ENCODE results near the gene MAGI3. TPM values are rescaled to one million over a fixed set of nuclear protein-coding genes. Genes with fewer than 3 reads are reported as not detected.

MAGI3 gene
- total and polyA plus RNA-seq, 2 donors (not counting 1 experiment from before 2014, with no cell fraction given): 0.30 to 0.67 TPM

- no peaks in the 10 kb centered on the region for H3K27me3 Mint-ChIP-seq
- DNase-seq (no peak), ATAC-seq (ENCODE audit: low read depth) (no peak)
- no peak for TF ChIP-seq EZH2 (IDR thresholded peaks at IDR 0.05; ENCODE audit: borderline replicate concordance, insufficient read depth, low read depth, low read length, poor library complexity, severe bottlenecking)
- TF ChIP-seq CTCF (IDR thresholded peaks at IDR 0.05): no peak
- H3K4me2 ChIP-seq (replicated peaks; ENCODE audit: low read depth, low read length, poor library complexity, severe bottlenecking): no peak overlapping the region
- H3K4me1 ChIP-seq (ENCODE audit: control insufficient read depth in 2 of 2, insufficient read depth in 2 of 2, low read length in 2 of 2): no peaks in the 10 kb centered on the region
- no peaks in the 10 kb centered on the region for H3K27me3 ChIP-seq (replicated peaks in 1 of 4; ENCODE audit: control extremely low read depth in 1 of 4, control insufficient read depth in 3 of 4, insufficient read depth in 4 of 4, low read length in 3 of 4)
- no peaks in the 10 kb centered on the region for H3K79me2 ChIP-seq (ENCODE audit: control insufficient read depth, insufficient read depth, low read length)
- H4K20me1 ChIP-seq (ENCODE audit: control insufficient read depth, insufficient read depth, low read length, poor library complexity, severe bottlenecking): no peaks in the 10 kb centered on the region
- no peaks in the 10 kb centered on the region for H3K36me3 ChIP-seq (replicated peaks in 1 of 2; ENCODE audit: control extremely low read depth in 1 of 2, control insufficient read depth in 1 of 2, extremely low read depth in 1 of 2, insufficient read depth in 2 of 2, low read length in 1 of 2)
- H3K4me1 Mint-ChIP-seq: no peaks in the 10 kb centered on the region
- ChIA-PET POLR2A (no interaction called here), CTCF (no interaction called here)
- no peaks in the 10 kb centered on the region for H3K9me3 ChIP-seq (ENCODE audit: control extremely low read depth in 1 of 3, control insufficient read depth in 2 of 3, insufficient read depth in 1 of 3, low read length in 2 of 3)
- H3K27ac Mint-ChIP-seq: no peak overlapping the region
- H3K27ac ChIP-seq (ENCODE audit: low read length in 2 of 2): no peak overlapping the region
- no peak overlapping the region for H3K4me3 Mint-ChIP-seq
- intact Hi-C loops (cut with micrococcal nuclease): no loop called here
- no peak overlapping the region for H2AFZ ChIP-seq (ENCODE audit: insufficient read depth, low read depth, low read length, poor library complexity, severe bottlenecking)
- no peaks in the 10 kb centered on the region for H3K9me3 Mint-ChIP-seq (ENCODE audit: insufficient read depth)
- no peak overlapping the region for H3K4me3 ChIP-seq (ENCODE audit: control extremely low read depth in 1 of 5, extremely low read depth in 1 of 5, insufficient read depth in 1 of 5, low read depth in 2 of 5, low read length in 4 of 5)
- WGBS (ENCODE audit: insufficient coverage): no CpG with 5 or more reads among the region's 3 CpGs
- no peak overlapping the region for H3K9ac ChIP-seq (ENCODE audit: low read length)
Observed at GRCh38 chr1:113657556-113658063, 267.3 kb downstream of the MAGI3 start.

GRCh38 chr1:113659035-113659434, 268.7 kb downstream of the MAGI3 start:
- no peak overlapping the region for H3K27ac Mint-ChIP-seq

More at GRCh38 chr1:113659035-113659434, 268.7 kb downstream of the MAGI3 start:
- Histone ChIP-seq H3K9ac (ENCODE audit: low read length) (no peak overlapping the region), H3K79me2 (ENCODE audit: control insufficient read depth, insufficient read depth, low read length) (no peaks in the 10 kb centered on the region), H2AFZ (ENCODE audit: insufficient read depth, low read depth, low read length, poor library complexity, severe bottlenecking) (no peak overlapping the region), H3K4me3 (ENCODE audit: control extremely low read depth in 1 of 5, extremely low read depth in 1 of 5, insufficient read depth in 1 of 5, low read depth in 2 of 5, low read length in 4 of 5) (no peak overlapping the region), H4K20me1 (ENCODE audit: control insufficient read depth, insufficient read depth, low read length, poor library complexity, severe bottlenecking) (no peaks in the 10 kb centered on the region), H3K9me3 (ENCODE audit: control extremely low read depth in 1 of 3, control insufficient read depth in 2 of 3, insufficient read depth in 1 of 3, low read length in 2 of 3) (no peaks in the 10 kb centered on the region), H3K27ac (ENCODE audit: low read length in 2 of 2) (no peak overlapping the region), H3K4me2 (replicated peaks; ENCODE audit: low read depth, low read length, poor library complexity, severe bottlenecking) (no peak overlapping the region), H3K4me1 (ENCODE audit: control insufficient read depth in 2 of 2, insufficient read depth in 2 of 2, low read length in 2 of 2) (no peaks in the 10 kb centered on the region), H3K27me3 (replicated peaks in 1 of 4; ENCODE audit: control extremely low read depth in 1 of 4, control insufficient read depth in 3 of 4, insufficient read depth in 4 of 4, low read length in 3 of 4) (no peaks in the 10 kb centered on the region), H3K36me3 (replicated peaks in 1 of 2; ENCODE audit: control extremely low read depth in 1 of 2, control insufficient read depth in 1 of 2, extremely low read depth in 1 of 2, insufficient read depth in 2 of 2, low read length in 1 of 2) (no peaks in the 10 kb centered on the region)
- TF ChIP-seq EZH2 (IDR thresholded peaks at IDR 0.05; ENCODE audit: borderline replicate concordance, insufficient read depth, low read depth, low read length, poor library complexity, severe bottlenecking) (no peak), CTCF (IDR thresholded peaks at IDR 0.05) (no peak)
- no peak overlapping the region for H3K4me3 Mint-ChIP-seq
- H3K9me3 Mint-ChIP-seq (ENCODE audit: insufficient read depth): no peaks in the 10 kb centered on the region
- intact Hi-C loops (cut with micrococcal nuclease): no loop called here
- ChIA-PET CTCF (no interaction called here), POLR2A (no interaction called here)
- WGBS (ENCODE audit: insufficient coverage): 96% methylated on average over 7 of the region's 9 CpGs
- no peak for DNase-seq
- H3K27me3 Mint-ChIP-seq: no peaks in the 10 kb centered on the region
- ATAC-seq (ENCODE audit: low read depth): no peak
- no peaks in the 10 kb centered on the region for H3K4me1 Mint-ChIP-seq

Measured in B cell (primary cell).